ENCODE results near the gene HNRNPC. TPM values are rescaled to one million over a fixed set of nuclear protein-coding genes. Genes with fewer than 3 reads are reported as not detected.

The HNRNPC gene
- total RNA-seq, 1 donor from 2014 or later = 958 TPM

GRCh38 chr14:21202463-21203358 lies 66.5 kb downstream of the HNRNPC start:
- peak overlapping the region; percentile 69 for H3K27ac Mint-ChIP-seq

GRCh38 chr14:21201732-21202462 lies 67.3 kb downstream of the HNRNPC start:
- intact Hi-C loops (cut with micrococcal nuclease) = no loop called here
- Mint-ChIP-seq H3K27ac (no peak overlapping the region), H3K36me3 (ENCODE audit: low read depth) (peaks cover 45% of the 10 kb centered on the region), H3K9me3 (peaks cover 7% of the 10 kb centered on the region), H3K27me3 (ENCODE audit: insufficient read depth) (no peaks in the 10 kb centered on the region), H3K4me3 (no peak overlapping the region), H3K4me1 (ENCODE audit: low read depth) (peaks cover 15% of the 10 kb centered on the region)
- no peak for DNase-seq (ENCODE audit: low spot score)

More at GRCh38 chr14:21202463-21203358, 66.5 kb downstream of the HNRNPC start:
- Mint-ChIP-seq H3K27me3 (ENCODE audit: insufficient read depth) (no peaks in the 10 kb centered on the region), H3K4me3 (no peak overlapping the region), H3K4me1 (ENCODE audit: low read depth) (peaks cover 23% of the 10 kb centered on the region), H3K9me3 (peaks cover 4% of the 10 kb centered on the region), H3K36me3 (ENCODE audit: low read depth) (peaks cover 52% of the 10 kb centered on the region)
- intact Hi-C loops (cut with micrococcal nuclease) = no loop called here
- no peak for DNase-seq (ENCODE audit: low spot score)

GRCh38 chr14:21200752-21201461 lies 68.3 kb downstream of the HNRNPC start:
- Mint-ChIP-seq H3K4me3 (no peak overlapping the region), H3K9me3 (peaks cover 7% of the 10 kb centered on the region), H3K27ac (no peak overlapping the region), H3K36me3 (ENCODE audit: low read depth) (peaks cover 36% of the 10 kb centered on the region), H3K27me3 (ENCODE audit: insufficient read depth) (no peaks in the 10 kb centered on the region), H3K4me1 (ENCODE audit: low read depth) (peaks cover 12% of the 10 kb centered on the region)
- intact Hi-C loops (cut with micrococcal nuclease) = no loop called here
- no peak for DNase-seq (ENCODE audit: low spot score)

- Mint-ChIP-seq H3K4me3 (no peak overlapping the region), H3K27ac (no peak overlapping the region), H3K36me3 (ENCODE audit: low read depth) (peaks cover 27% of the 10 kb centered on the region), H3K9me3 (peaks cover 7% of the 10 kb centered on the region), H3K4me1 (ENCODE audit: low read depth) (peaks cover 12% of the 10 kb centered on the region), H3K27me3 (ENCODE audit: insufficient read depth) (peaks cover 2% of the 10 kb centered on the region)
- intact Hi-C loops (cut with micrococcal nuclease) = no loop called here
- no peak for DNase-seq (ENCODE audit: low spot score)
Measured at GRCh38 chr14:21199611-21200560, 69.4 kb downstream of the HNRNPC start.

- H3K36me3 Mint-ChIP-seq (ENCODE audit: low read depth) = peaks cover 7% of the 10 kb centered on the region
Measured at GRCh38 chr14:21197418-21198205, 71.6 kb downstream of the HNRNPC start.

GRCh38 chr14:21194597-21194996 lies 74.6 kb downstream of the HNRNPC start:
- no peaks in the 10 kb centered on the region for H3K36me3 Mint-ChIP-seq (ENCODE audit: low read depth)
- peaks cover 6% of the 10 kb centered on the region for H3K27me3 Mint-ChIP-seq (ENCODE audit: insufficient read depth)
- no peak overlapping the region for H3K4me3 Mint-ChIP-seq
- peaks cover 4% of the 10 kb centered on the region for H3K4me1 Mint-ChIP-seq (ENCODE audit: low read depth)
- peaks cover 7% of the 10 kb centered on the region for H3K9me3 Mint-ChIP-seq
- no peak for DNase-seq (ENCODE audit: low spot score)
- intact Hi-C loops (cut with micrococcal nuclease) = no loop called here
- no peak overlapping the region for H3K27ac Mint-ChIP-seq

More at GRCh38 chr14:21197418-21198205, 71.6 kb downstream of the HNRNPC start:
- no peak for DNase-seq (ENCODE audit: low spot score)
- no peak overlapping the region for H3K4me3 Mint-ChIP-seq
- intact Hi-C loops (cut with micrococcal nuclease) = no loop called here
- no peak overlapping the region for H3K27ac Mint-ChIP-seq
- peaks cover 10% of the 10 kb centered on the region for H3K4me1 Mint-ChIP-seq (ENCODE audit: low read depth)
- peaks cover 7% of the 10 kb centered on the region for H3K9me3 Mint-ChIP-seq
- peaks cover 6% of the 10 kb centered on the region for H3K27me3 Mint-ChIP-seq (ENCODE audit: insufficient read depth)

GRCh38 chr14:21192875-21193535 lies 76.2 kb downstream of the HNRNPC start:
- no peak overlapping the region for H3K27ac Mint-ChIP-seq
- DNase-seq (ENCODE audit: low spot score) = no peak

GRCh38 chr14:21192447-21192822 lies 76.8 kb downstream of the HNRNPC start:
- Mint-ChIP-seq H3K4me1 (ENCODE audit: low read depth) (no peaks in the 10 kb centered on the region), H3K27me3 (ENCODE audit: insufficient read depth) (peaks cover 6% of the 10 kb centered on the region), H3K9me3 (peaks cover under 1% of the 10 kb centered on the region), H3K4me3 (peak overlapping the region; percentile 49), H3K27ac (no peak overlapping the region), H3K36me3 (ENCODE audit: low read depth) (no peaks in the 10 kb centered on the region)
- intact Hi-C loops (cut with micrococcal nuclease) = no loop called here
- no peak for DNase-seq (ENCODE audit: low spot score)

More at GRCh38 chr14:21192875-21193535, 76.2 kb downstream of the HNRNPC start:
- Mint-ChIP-seq H3K36me3 (ENCODE audit: low read depth) (no peaks in the 10 kb centered on the region), H3K4me3 (no peak overlapping the region), H3K9me3 (peaks cover 7% of the 10 kb centered on the region), H3K4me1 (ENCODE audit: low read depth) (peaks cover 3% of the 10 kb centered on the region), H3K27me3 (ENCODE audit: insufficient read depth) (peaks cover 6% of the 10 kb centered on the region)
- intact Hi-C loops (cut with micrococcal nuclease) = no loop called here

- DNase-seq (ENCODE audit: low spot score) = peak; percentile 69
- H3K4me3 Mint-ChIP-seq = peak overlapping the region; percentile 49
- peaks cover 6% of the 10 kb centered on the region for H3K27me3 Mint-ChIP-seq (ENCODE audit: insufficient read depth)
- H3K27ac Mint-ChIP-seq = no peak overlapping the region
- H3K36me3 Mint-ChIP-seq (ENCODE audit: low read depth) = no peaks in the 10 kb centered on the region
- intact Hi-C loops (cut with micrococcal nuclease) = no loop called here
- no peaks in the 10 kb centered on the region for H3K4me1 Mint-ChIP-seq (ENCODE audit: low read depth)
- no peaks in the 10 kb centered on the region for H3K9me3 Mint-ChIP-seq
Measured at GRCh38 chr14:21191809-21192446, 77.3 kb downstream of the HNRNPC start.

- H3K27ac Mint-ChIP-seq = no peak overlapping the region
- H3K36me3 Mint-ChIP-seq (ENCODE audit: low read depth) = no peaks in the 10 kb centered on the region
- peaks cover 6% of the 10 kb centered on the region for H3K27me3 Mint-ChIP-seq (ENCODE audit: insufficient read depth)
- H3K4me1 Mint-ChIP-seq (ENCODE audit: low read depth) = no peaks in the 10 kb centered on the region
- H3K4me3 Mint-ChIP-seq = peak overlapping the region; percentile 49
- no peak for DNase-seq (ENCODE audit: low spot score)
- no peaks in the 10 kb centered on the region for H3K9me3 Mint-ChIP-seq
- intact Hi-C loops (cut with micrococcal nuclease) = no loop called here
Measured at GRCh38 chr14:21191261-21191808, 77.9 kb downstream of the HNRNPC start.
